ENCODE results near the gene ZNF273. TPM values are rescaled to one million over a fixed set of nuclear protein-coding genes. Genes with fewer than 3 reads are reported as not detected.
"Not testable (repeated sequence)": the region's sequence is repeated elsewhere in the genome, so short reads cannot be mapped to it uniquely, and the experiment has no call there.

Gene ZNF273
- total RNA-seq: 10 to 100 TPM; 12.5 to 13.3 TPM

DNA sequence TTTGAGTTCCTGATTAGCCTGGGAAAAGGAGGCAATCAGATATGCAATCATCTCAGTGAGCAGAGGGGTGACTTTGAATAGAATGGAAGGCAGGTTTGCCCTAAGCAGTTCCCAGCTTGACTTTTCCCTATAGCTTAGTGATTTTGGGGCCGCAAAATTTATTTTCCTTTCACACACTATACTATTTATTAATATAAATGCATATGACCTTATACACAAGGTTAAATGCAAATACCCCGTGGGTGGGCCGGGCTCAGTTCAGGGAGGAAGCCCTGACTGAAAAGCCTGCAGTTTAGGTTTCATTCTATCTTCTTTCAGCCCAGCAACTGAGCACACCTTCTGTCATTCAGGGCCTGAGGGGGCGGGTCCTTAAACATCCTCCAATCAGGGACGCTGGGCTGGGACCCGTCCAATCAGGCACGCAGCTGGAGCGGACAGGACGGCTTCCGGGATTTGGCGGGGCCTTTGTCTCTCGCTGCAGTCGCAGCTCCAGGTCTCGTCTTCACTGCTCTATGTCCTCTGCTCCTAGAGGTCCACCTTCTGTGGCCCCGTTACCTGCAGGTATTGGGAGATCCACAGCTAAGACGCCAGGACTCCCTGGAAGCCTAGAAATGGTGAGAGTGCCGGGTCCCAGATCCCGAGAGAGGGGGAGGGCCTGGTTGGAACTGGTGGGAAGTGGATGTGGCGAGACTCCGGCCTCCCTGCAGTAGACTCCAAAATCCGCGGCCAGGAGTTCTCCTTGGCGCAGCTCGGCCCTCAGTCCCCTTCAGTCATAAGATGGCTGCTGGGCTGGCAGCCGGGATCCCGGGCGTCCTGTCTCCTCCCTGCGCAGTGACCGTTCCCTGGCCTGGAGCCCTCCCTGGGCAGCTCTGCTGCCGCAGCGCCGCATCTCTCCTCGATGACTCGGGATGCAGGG lies at the start of gene ZNF273:
ZNF273 (plus strand) TSS at position 468 of the 916 bp plus-strand sequence; CDS start at position 513, 45 bp downstream.
- peak; percentile 100 for ATAC-seq
- ChIA-PET POLR2A (interaction anchor here (0.6 to 1.4 kb wide), 5 partner anchors 87 to 589 kb away, joined by 3 to 4 read pairs (median 3); partner anchors contain the start of genes ERV3-1, ZNF736 and ZNF92), CTCF (interaction anchor here (0.5 to 1.7 kb wide), 3 partner anchors 14 to 489 kb away, joined by 3 to 4 read pairs (median 3); no protein-coding TSS in a partner anchor)
- Mint-ChIP-seq H3K27me3 (no peaks in the 10 kb centered on the region), H3K27ac (peak within 1 kb of the TSS; percentile 95), H3K4me3 (peak within 1 kb of the TSS; percentile 98), H3K4me1 (peaks cover 44% of the 10 kb centered on the region), H3K36me3 (ENCODE audit: low read depth) (peaks cover 14% of the 10 kb centered on the region), H3K9me3 (ENCODE audit: low read depth) (no peaks in the 10 kb centered on the region)
- intact Hi-C loops (cut with DNase I, micrococcal nuclease): loop anchor here (1.0 to 10.0 kb wide), 10 partner anchors 14 to 970 kb away; partner anchors contain the start of genes ZNF107 (in 2 of the 2), ZNF680 (in 2 of the 2), ERV3-1 (in 1 of the 2) and VKORC1L1 (in 1 of the 2)
- DNase-seq: peak; percentile 96

DNA sequence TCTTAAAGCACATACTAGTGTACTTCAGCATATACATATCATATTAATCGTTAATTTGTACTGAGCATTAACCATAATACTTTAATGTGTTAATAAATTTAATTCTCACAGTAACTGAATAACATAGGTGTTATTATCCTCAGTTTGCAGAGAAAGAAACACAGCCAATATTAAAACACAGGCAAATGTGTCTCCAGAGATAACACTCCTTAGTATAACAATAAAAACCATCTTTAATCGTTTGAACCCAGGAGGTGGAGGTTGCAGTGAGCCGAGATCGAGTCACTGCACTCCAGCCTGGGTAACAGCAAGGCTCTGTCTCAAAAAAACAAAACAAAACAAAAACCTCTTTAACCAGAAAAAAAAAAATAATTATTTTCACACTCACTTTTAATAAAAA lies 49.4 kb upstream of the ZNF273 start:
- Mint-ChIP-seq H3K4me1 (no peaks in the 10 kb centered on the region), H3K9me3 (ENCODE audit: low read depth) (peaks cover 5% of the 10 kb centered on the region), H3K27ac (no peak overlapping the region), H3K36me3 (ENCODE audit: low read depth) (peaks cover 3% of the 10 kb centered on the region), H3K4me3 (no peak overlapping the region), H3K27me3 (no peaks in the 10 kb centered on the region)
- no peak for DNase-seq
- intact Hi-C loops (cut with DNase I, micrococcal nuclease): no loop called here
- ChIA-PET POLR2A (no interaction called here), CTCF (no interaction called here)
- no peak for ATAC-seq

DNA sequence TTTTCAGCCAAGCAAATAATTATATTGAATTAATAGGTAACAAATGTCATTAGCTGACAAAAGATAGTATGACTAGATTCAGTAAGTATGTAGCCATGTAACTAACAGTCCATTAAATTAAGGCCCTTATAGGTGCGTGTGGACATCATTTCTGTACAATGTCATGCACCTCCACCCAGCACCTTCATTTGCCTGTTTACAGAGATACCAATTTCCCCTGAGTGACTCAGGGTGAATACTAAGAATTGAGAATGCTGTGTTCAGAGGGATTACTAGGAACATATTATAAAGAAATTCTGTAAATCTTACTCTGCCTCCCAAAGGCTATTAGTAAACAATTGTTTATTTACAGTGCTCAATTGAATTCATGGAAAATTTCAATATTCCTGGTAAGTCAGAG lies 48.1 kb upstream of the ZNF273 start:
- Mint-ChIP-seq H3K27ac (no peak overlapping the region), H3K27me3 (no peaks in the 10 kb centered on the region), H3K4me3 (no peak overlapping the region), H3K4me1 (no peaks in the 10 kb centered on the region), H3K36me3 (ENCODE audit: low read depth) (no peaks in the 10 kb centered on the region), H3K9me3 (ENCODE audit: low read depth) (no peaks in the 10 kb centered on the region)
- DNase-seq: no peak
- ChIA-PET CTCF (no interaction called here), POLR2A (no interaction called here)
- ATAC-seq: no peak
- intact Hi-C loops (cut with DNase I, micrococcal nuclease): no loop called here

DNA sequence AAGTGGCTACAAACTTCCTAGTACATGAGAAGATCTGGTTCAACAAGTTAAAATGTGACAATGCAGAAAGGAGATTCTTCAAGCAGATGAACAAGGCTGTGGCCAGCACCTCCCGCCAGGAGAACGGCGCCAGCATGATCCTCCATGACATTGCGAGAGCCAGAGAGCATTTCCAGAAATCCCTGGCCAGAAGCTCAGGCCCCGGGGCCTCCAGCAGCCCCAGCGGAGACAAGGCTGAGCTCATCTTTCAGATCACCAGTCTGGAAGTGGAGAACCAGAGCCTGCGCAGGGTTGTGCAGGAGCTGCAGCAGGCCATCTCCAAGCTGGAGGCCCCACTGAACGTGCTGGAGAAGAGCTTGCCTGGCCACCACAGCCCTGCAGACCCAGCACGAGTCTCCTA lies 40.1 kb upstream of the ZNF273 start:
- no peak overlapping the region for H3K4me3 Mint-ChIP-seq
- peaks cover 2% of the 10 kb centered on the region for H3K9me3 Mint-ChIP-seq (ENCODE audit: low read depth)
- ATAC-seq (no peak), DNase-seq (no peak)
- ChIA-PET POLR2A (no interaction called here), CTCF (no interaction called here)
- no peak overlapping the region for H3K27ac Mint-ChIP-seq
- no peaks in the 10 kb centered on the region for H3K4me1 Mint-ChIP-seq
- no peaks in the 10 kb centered on the region for H3K36me3 Mint-ChIP-seq (ENCODE audit: low read depth)
- intact Hi-C loops (cut with DNase I, micrococcal nuclease): no loop called here
- no peaks in the 10 kb centered on the region for H3K27me3 Mint-ChIP-seq

DNA sequence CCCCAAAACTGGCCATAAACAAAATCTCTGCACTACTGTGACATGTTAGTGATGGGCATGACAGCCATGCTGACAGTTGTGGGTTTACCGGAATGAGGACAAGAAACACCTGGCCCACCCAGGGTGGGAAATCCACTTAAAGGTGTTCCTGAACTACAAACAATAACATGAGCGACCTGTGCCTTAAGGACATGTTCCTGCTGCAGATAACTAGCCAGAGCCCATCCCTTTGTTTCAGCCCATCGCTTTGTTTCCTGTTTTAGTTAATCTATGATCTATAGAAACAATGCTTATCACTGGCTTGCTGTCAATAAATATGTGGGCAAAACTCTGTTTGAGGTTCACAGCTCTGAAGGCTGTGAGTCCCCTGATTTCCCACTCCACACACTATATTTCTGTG lies 39.5 kb upstream of the ZNF273 start:
- H3K27me3 Mint-ChIP-seq; H3K36me3 Mint-ChIP-seq (ENCODE audit: low read depth); H3K9me3 Mint-ChIP-seq (ENCODE audit: low read depth); H3K4me1 Mint-ChIP-seq; DNase-seq; ATAC-seq; H3K27ac Mint-ChIP-seq; POLR2A ChIA-PET; intact Hi-C loops (cut with DNase I, micrococcal nuclease); H3K4me3 Mint-ChIP-seq; CTCF ChIA-PET: not testable (repeated sequence)

DNA sequence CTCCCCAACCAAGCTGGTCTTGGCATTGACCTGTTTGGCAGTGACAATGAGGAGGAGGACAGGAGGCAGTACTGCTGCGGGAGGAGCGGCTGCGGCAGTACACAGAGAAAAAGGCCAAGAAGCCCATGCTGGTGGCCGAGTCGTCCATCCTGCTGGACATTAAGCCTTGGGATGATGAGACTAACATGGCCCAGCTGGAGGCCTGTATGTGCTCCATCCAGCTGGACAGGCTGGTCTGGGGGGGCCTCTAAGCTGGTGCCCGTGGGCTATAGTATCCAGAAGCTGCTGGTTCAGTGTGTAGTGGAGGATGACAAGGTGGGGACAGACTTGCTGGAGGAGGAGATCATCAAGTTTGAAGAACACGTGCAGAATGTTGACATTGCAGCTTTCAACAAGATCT lies 39.1 kb upstream of the ZNF273 start:
- ATAC-seq (no peak), DNase-seq (no peak)
- Mint-ChIP-seq H3K4me3 (no peak overlapping the region), H3K9me3 (ENCODE audit: low read depth) (peaks cover 2% of the 10 kb centered on the region), H3K27ac (no peak overlapping the region), H3K27me3 (no peaks in the 10 kb centered on the region), H3K4me1 (no peaks in the 10 kb centered on the region), H3K36me3 (ENCODE audit: low read depth) (no peaks in the 10 kb centered on the region)
- intact Hi-C loops (cut with DNase I, micrococcal nuclease): no loop called here
- CTCF ChIA-PET: no interaction called here
- POLR2A ChIA-PET: no interaction called here

DNA sequence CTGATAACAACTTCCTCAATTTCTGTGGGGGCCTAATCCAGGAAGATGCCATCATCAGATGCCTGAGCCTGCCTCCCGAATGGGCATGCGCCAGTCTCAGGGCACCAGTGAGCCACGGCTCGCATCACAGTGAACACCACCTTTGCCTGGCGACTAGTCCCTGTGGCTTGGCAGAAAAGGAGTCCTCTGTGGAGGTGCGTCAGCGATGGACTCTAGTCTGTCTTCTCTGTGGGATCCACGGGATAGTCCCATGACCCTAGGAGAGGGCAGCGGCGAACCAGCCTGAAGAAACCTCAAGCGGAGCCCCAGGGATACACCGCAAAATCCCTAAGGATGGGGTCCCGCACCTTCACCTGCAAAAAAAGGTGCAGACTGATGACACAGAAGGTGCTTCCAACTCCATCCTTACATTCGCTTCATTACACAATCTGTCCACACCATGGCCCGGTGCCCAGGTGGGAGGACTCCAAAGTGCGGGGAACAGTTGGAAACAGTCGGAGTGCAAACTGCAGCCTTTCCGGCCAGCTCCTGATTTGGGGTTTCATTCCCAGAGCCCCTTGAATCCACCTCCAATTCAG lies 35.1 kb upstream of the ZNF273 start:
- no peaks in the 10 kb centered on the region for H3K27me3 Mint-ChIP-seq
- no peak for DNase-seq
- no peak overlapping the region for H3K27ac Mint-ChIP-seq
- no peak for ATAC-seq
- no peak overlapping the region for H3K4me3 Mint-ChIP-seq
- H3K9me3 Mint-ChIP-seq (ENCODE audit: low read depth): peaks cover 2% of the 10 kb centered on the region
- ChIA-PET POLR2A (no interaction called here), CTCF (no interaction called here)
- H3K36me3 Mint-ChIP-seq (ENCODE audit: low read depth): no peaks in the 10 kb centered on the region
- no peaks in the 10 kb centered on the region for H3K4me1 Mint-ChIP-seq
- intact Hi-C loops (cut with DNase I, micrococcal nuclease): no loop called here

DNA sequence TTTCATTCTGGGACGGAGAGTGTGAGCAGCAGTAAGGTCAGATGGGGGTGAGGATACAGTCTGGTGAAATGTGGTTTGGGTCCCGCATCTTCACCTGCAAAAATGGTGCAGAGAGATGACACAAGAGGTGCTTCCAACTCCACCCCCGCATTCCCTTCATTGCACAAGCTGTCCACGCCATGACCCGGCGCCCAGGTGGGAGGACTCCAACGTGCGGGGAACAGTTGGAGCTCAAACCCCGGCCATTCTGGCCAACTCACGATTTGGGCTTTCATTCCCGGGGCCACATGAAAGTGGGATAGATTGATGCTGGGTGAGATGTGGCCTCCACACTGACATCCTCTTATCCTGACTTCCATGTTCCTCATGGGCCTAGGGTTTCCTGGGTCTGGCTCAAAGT lies 34.6 kb upstream of the ZNF273 start:
- Mint-ChIP-seq H3K36me3 (ENCODE audit: low read depth) (no peaks in the 10 kb centered on the region), H3K27me3 (no peaks in the 10 kb centered on the region), H3K4me1 (no peaks in the 10 kb centered on the region), H3K9me3 (ENCODE audit: low read depth) (peaks cover under 1% of the 10 kb centered on the region), H3K4me3 (no peak overlapping the region), H3K27ac (no peak overlapping the region)
- DNase-seq: no peak
- POLR2A ChIA-PET: no interaction called here
- no peak for ATAC-seq
- CTCF ChIA-PET: no interaction called here
- intact Hi-C loops (cut with DNase I, micrococcal nuclease): no loop called here

DNA sequence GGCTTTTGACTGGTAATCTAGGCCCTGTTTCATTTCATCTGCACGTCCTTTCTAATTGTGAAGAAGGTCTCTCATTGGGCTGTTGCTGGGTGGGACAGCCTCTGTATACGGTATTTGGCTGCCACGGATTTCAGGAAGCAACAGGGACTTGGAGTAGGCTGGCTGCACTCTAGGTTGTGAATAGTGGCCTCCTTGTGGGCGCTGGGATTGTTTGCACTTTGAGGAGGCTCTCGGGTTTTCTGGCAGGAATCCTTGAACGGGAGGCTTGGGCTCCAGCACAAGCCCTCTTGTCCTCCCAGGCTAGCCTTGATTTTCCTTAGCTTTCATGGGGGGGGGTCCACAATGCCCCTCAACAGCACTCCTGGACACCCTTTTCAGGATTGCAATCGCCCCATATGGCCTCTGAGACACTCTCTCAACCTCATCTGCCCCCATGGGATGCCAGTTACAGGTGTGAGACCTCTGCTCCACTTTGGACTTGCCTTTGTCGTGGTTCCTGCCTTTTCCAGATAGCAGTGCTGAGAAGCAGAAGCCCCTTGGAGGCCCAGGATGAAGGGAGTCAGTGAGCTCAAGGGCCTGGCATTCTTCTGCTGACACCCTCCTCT lies 33.9 kb upstream of the ZNF273 start:
- intact Hi-C loops (cut with DNase I, micrococcal nuclease): no loop called here
- ATAC-seq: no peak
- Mint-ChIP-seq H3K4me1 (no peaks in the 10 kb centered on the region), H3K9me3 (ENCODE audit: low read depth) (no peaks in the 10 kb centered on the region), H3K27me3 (no peaks in the 10 kb centered on the region), H3K36me3 (ENCODE audit: low read depth) (no peaks in the 10 kb centered on the region), H3K27ac (no peak overlapping the region), H3K4me3 (no peak overlapping the region)
- ChIA-PET CTCF (no interaction called here), POLR2A (no interaction called here)
- no peak for DNase-seq

DNA sequence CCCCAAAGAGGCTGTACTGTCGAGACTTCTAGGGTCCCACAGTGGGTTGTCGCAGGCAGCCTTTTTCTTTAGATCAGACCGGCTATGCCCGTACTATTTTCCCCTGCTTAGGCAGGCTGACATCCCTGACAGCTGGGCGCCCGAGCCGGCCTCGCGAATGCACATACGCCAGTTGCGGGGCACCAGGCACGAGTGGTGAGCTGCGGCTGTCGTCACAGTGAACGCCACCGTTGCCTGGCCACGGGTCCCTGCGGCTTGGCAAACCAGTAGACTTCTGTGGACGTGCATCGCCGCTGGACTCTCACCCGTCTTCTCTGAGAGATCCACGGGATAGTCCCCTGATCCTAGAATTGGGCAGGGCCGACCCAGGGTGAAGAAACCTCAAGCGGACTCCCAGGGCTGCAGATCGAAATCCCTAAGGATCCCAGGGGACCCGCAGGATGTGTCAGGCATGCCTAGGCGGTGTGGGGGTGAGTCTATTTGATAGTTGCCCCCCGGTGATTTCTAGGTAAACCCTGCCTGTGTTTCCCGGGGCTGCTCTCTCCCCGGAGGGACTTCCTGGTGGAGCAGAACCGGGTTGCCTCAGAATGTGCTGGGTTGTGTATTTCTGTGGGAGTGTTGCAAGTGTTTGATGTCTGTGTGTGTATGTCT lies 33.0 kb upstream of the ZNF273 start:
- no peaks in the 10 kb centered on the region for H3K9me3 Mint-ChIP-seq (ENCODE audit: low read depth)
- intact Hi-C loops (cut with DNase I, micrococcal nuclease): no loop called here
- no peak overlapping the region for H3K4me3 Mint-ChIP-seq
- DNase-seq (no peak), ATAC-seq (no peak)
- ChIA-PET CTCF (no interaction called here), POLR2A (no interaction called here)
- H3K27me3 Mint-ChIP-seq: no peaks in the 10 kb centered on the region
- H3K27ac Mint-ChIP-seq: no peak overlapping the region
- H3K36me3 Mint-ChIP-seq (ENCODE audit: low read depth): no peaks in the 10 kb centered on the region
- H3K4me1 Mint-ChIP-seq: no peaks in the 10 kb centered on the region

DNA sequence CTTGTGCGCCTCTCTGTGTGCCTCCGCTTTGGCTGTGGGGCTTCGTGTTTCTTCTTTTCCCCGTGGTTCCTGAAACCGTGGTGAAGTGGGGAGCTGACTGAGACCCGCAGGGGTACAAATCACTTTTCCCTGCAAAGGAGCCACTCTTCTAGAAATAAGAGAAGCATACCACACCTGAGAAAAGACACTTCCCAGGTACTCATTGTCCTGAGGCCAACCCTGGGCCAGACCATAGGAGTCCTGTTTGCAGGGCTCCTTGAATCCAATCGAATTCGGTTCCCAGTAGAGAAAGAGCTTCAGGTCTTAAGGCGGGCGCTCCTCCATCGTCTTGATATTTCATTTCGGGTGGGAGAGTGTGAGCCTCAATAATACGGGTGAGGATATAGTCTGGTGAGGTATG lies 32.4 kb upstream of the ZNF273 start:
- Mint-ChIP-seq H3K4me1 (no peaks in the 10 kb centered on the region), H3K9me3 (ENCODE audit: low read depth) (no peaks in the 10 kb centered on the region), H3K27ac (no peak overlapping the region), H3K4me3 (no peak overlapping the region), H3K36me3 (ENCODE audit: low read depth) (no peaks in the 10 kb centered on the region), H3K27me3 (no peaks in the 10 kb centered on the region)
- intact Hi-C loops (cut with DNase I, micrococcal nuclease): no loop called here
- DNase-seq (no peak), ATAC-seq (no peak)
- CTCF ChIA-PET: interaction anchor here (0.7 kb wide), 1 partner anchor 71 kb away, joined by 4 read pairs; no protein-coding TSS in a partner anchor
- POLR2A ChIA-PET: no interaction called here
